HepG2 (cell line): ENCODE results near the gene MAP3K20. TPM values are rescaled to one million over a fixed set of nuclear protein-coding genes. Genes with fewer than 3 reads are reported as not detected.

ENCODE experiments used
- ATAC-seq: fragments of 200-7000 bp; cut with Tn5 transposase; 3 replicates; pipeline ENCODE4 v1.9.1; 2020; ENCODE audit warnings: mild to moderate bottlenecking, moderate library complexity
- BruUV-seq: library from RNA; stranded (reverse); fragments of 400-500 nt; replicated peaks from 2 replicates; lab custom pipeline; 2021; lab: Mats Ljungman, UMichigan
- CTCF ChIA-PET: fragments of 300-600 bp; formaldehyde crosslinking; extraction: SDS; loops from one replicate; lab custom pipeline; 2021; ENCODE audit warnings: low total read pairs, inconsistent platforms, low intra/inter-chr PET ratio; lab: Yijun Ruan, JAX
- POLR2A ChIA-PET: fragments of 350-600 bp; sonication (Branson Sonifier 250); formaldehyde crosslinking; loops from one replicate; lab custom pipeline; 2020; ENCODE audit warnings: antibody characterized with exemption, inconsistent platforms; lab: Yijun Ruan, JAX
- DNase-seq: peaks from one replicate; pipeline ENCODE4 v3.0.0-alpha.2; 2015; ENCODE audit warnings: low spot score
- FAIRE-seq: peaks from 3 replicates; lab custom pipeline; 2011; peaks lifted over from hg19 to GRCh38; lab: Jason Lieb, UNC
- H2AFZ ChIP-seq: one replicate; pipeline ENCODE4 v1.6.1; 2011; ENCODE audit warnings: low read length, inconsistent platforms
- H3K27ac ChIP-seq: fragments of 300-600 bp; 3 replicates; pipeline ENCODE4 v1.8.0; 2011; ENCODE audit warnings: mixed run types, mild to moderate bottlenecking, mixed read lengths, low read length, inconsistent platforms; ENCODE audit not compliant: insufficient read depth; ENCODE audit errors: extremely low read length
- H3K27me3 ChIP-seq, 2 experiments: fragments of 200-600 bp in 1 of 2; 2 replicates in 1 of 2; 3 replicates in 1 of 2; pipeline versions ENCODE4 v1.6.0 to v1.8.0; 2011; ENCODE audit warnings: low read length in 2 of 2, mild to moderate bottlenecking in 2 of 2, moderate library complexity in 2 of 2, inconsistent platforms in 1 of 2; ENCODE audit not compliant: insufficient read depth in 2 of 2, control insufficient read depth in 1 of 2
- H3K36me3 ChIP-seq, 2 experiments: fragments of 200-600 bp in 1 of 2; replicated peaks in 1 of 2; 2 replicates in 1 of 2; 3 replicates in 1 of 2; pipeline versions ENCODE4 v1.5.1 to v1.8.0; 2011; ENCODE audit warnings: low read length in 2 of 2, inconsistent platforms in 1 of 2; ENCODE audit not compliant: insufficient read depth in 2 of 2, control insufficient read depth in 1 of 2
- H3K4me1 ChIP-seq: 2 replicates; pipeline ENCODE4 v1.5.1; 2012; ENCODE audit warnings: low read length, inconsistent platforms; ENCODE audit not compliant: insufficient read depth
- H3K4me2 ChIP-seq: 2 replicates; pipeline ENCODE4 v1.6.0; 2011; ENCODE audit warnings: low read depth, low read length, inconsistent platforms
- H3K4me3 ChIP-seq, 3 experiments: fragments of 200-600 bp in 1 of 3; sonication (generic), shearing (Covaris generic) in 1 of 3; replicated peaks in 1 of 3; 2 replicates each; pipeline ENCODE4 v1.5.1; 2011 to 2016; ENCODE audit warnings: low read length in 3 of 3, inconsistent platforms in 2 of 3, low read depth in 2 of 3, mild to moderate bottlenecking in 2 of 3, control low read depth in 1 of 3, mixed read lengths in 1 of 3; ENCODE audit not compliant: insufficient read depth in 1 of 3
- H3K79me2 ChIP-seq: one replicate; pipeline ENCODE4 v1.6.1; 2011; ENCODE audit warnings: low read length, inconsistent platforms; ENCODE audit not compliant: insufficient read depth
- H3K9ac ChIP-seq: 2 replicates; pipeline ENCODE4 v1.6.0; 2011; ENCODE audit warnings: mild to moderate bottlenecking, low read depth, low read length, inconsistent platforms; ENCODE audit not compliant: insufficient read depth
- H3K9me3 ChIP-seq: 2 replicates; pipeline ENCODE4 v1.5.1; 2012; ENCODE audit warnings: mild to moderate bottlenecking, low read length
- H4K20me1 ChIP-seq: 2 replicates; pipeline ENCODE4 v1.6.0; 2011; ENCODE audit warnings: inconsistent platforms, mild to moderate bottlenecking, low read length, moderate library complexity; ENCODE audit not compliant: insufficient read depth
- ATF7 ChIP-seq, 2 experiments: fragments of 450-650 bp in 1 of 2; sonication (generic) in 1 of 2; formaldehyde crosslinking in 1 of 2; IDR thresholded peaks; 2 replicates each; pipeline versions ENCODE4 v1.4.0 to v1.6.1; 2016 to 2020; ENCODE audit warnings: antibody characterized with exemption in 1 of 2, mild to moderate bottlenecking in 1 of 2, missing genetic modification reagents in 1 of 2
- CCAR2 ChIP-seq: fragments of 200-400 bp; formaldehyde crosslinking; optimal IDR thresholded peaks from 2 replicates; pipeline ENCODE3; 2018; ENCODE audit warnings: low read depth, mild to moderate bottlenecking, low read length, moderate library complexity
- GATAD1 ChIP-seq: IDR thresholded peaks from 2 replicates; pipeline ENCODE4 v1.6.1; 2016; ENCODE audit warnings: missing genetic modification reagents, missing compliant biosample characterization
- GRHL1 ChIP-seq: sonication (generic); formaldehyde crosslinking; conservative IDR thresholded peaks from 2 replicates; pipeline ENCODE4 v1.8.0; 2022; ENCODE audit warnings: missing genetic modification reagents
- HMGA1 ChIP-seq: sonication (generic); formaldehyde crosslinking; conservative IDR thresholded peaks from 2 replicates; pipeline ENCODE4 v1.4.0; 2020; ENCODE audit warnings: missing genetic modification reagents
- MAFF ChIP-seq: IDR thresholded peaks from 2 replicates; pipeline ENCODE4 v1.6.1; 2011; ENCODE audit warnings: low read depth, low read length, improper control_type of control experiment
- MED13 ChIP-seq: sonication (generic); formaldehyde crosslinking; IDR thresholded peaks from 2 replicates; pipeline ENCODE4 v1.5.0; 2020; ENCODE audit warnings: missing genetic modification reagents
- PRDM15 ChIP-seq: sonication (generic); formaldehyde crosslinking; IDR thresholded peaks from 2 replicates; pipeline ENCODE4 v1.4.0; 2020; ENCODE audit warnings: missing genetic modification reagents
- PRPF4 ChIP-seq: fragments of 200-400 bp; formaldehyde crosslinking; IDR thresholded peaks from 2 replicates; pipeline ENCODE4 v1.6.1; 2016; ENCODE audit warnings: low read length, low read depth; ENCODE audit not compliant: poor library complexity, severe bottlenecking
- SIN3A ChIP-seq: IDR thresholded peaks from 2 replicates; pipeline ENCODE4 v1.6.1; 2011; ENCODE audit warnings: low read depth, mild to moderate bottlenecking, control low read depth, low read length, borderline replicate concordance
- ZBTB33 ChIP-seq: sonication (generic); formaldehyde crosslinking; IDR thresholded peaks from 2 replicates; pipeline ENCODE4 v1.4.0; 2020; ENCODE audit warnings: missing genetic modification reagents
- ZFAT ChIP-seq: sonication (generic); formaldehyde crosslinking; conservative IDR thresholded peaks from 2 replicates; pipeline ENCODE4 v1.8.1; 2023; ENCODE audit warnings: missing genetic modification reagents, inconsistent platforms
- ZNF780A ChIP-seq: sonication (generic); formaldehyde crosslinking; IDR thresholded peaks from 2 replicates; pipeline ENCODE4 v1.8.0; 2022; ENCODE audit warnings: mild to moderate bottlenecking, missing genetic modification reagents, moderate library complexity
- WGBS: methylation state at CpG from one replicate; pipeline ENCODE4 v1.1.6; 2017; ENCODE audit warnings: low lambda C conversion rate; 5-methylcytosine and 5-hydroxymethylcytosine counted together
- in situ Hi-C: cut with HindIII; loops from 2 replicates; pipeline ENCODE4 v1.10.0; 2017; ENCODE audit warnings: low pct_unique_long_range_greater_than_20kb; ENCODE audit not compliant: extremely low pct_ligation_motif_present
- intact Hi-C: fragments of 100-400 bp; cut with micrococcal nuclease; formaldehyde crosslinking; loops from one replicate; pipeline ENCODE4 v1.10.0; 2022; ENCODE audit not compliant: unreplicated experiment
- polyA plus RNA-seq, 8 experiments: library from polyadenylated mRNA; depleted of rRNA in 3 of 8; stranded (reverse) in 7 of 8; unstranded in 1 of 8; fragments of >200 nt; fragmentation: Illumina TruSeq in 4 of 8; extraction: Trizol in 4 of 8; gene quantifications; 2 replicates each; pipeline versions ENCODE4 v1.2.1 to v1.2.3, GENCODE V29; 2011 to 2016; ENCODE audit warnings: low read depth in 4 of 8, missing spikeins in 1 of 8, mixed read lengths in 1 of 8; ENCODE audit not compliant: insufficient read depth in 1 of 8
- total RNA-seq, 5 experiments: library from RNA; depleted of rRNA; stranded (reverse); fragments of >200 nt; fragmentation: Illumina TruSeq; extraction: Trizol; gene quantifications; 2 replicates each; pipeline ENCODE4 v1.2.3, GENCODE V29; 2016; ENCODE audit warnings: low read depth in 1 of 5

Gene MAP3K20
- total and polyA plus RNA-seq, 2 of the 13 experiments (the other 11 are each of a cell fraction or from before 2014, with no cell fraction given): 5.2 to 13.5 TPM

- DNase-seq: no peak
- Histone ChIP-seq H3K27ac (no peak overlapping the region), H3K79me2 (no peaks in the 10 kb centered on the region)
- FAIRE-seq: no peak
- WGBS: 93% methylated on average over 4 of the region's 4 CpGs
- TF ChIP-seq GRHL1 (CRISPR knock-in tag): no peak
- no peak for TF ChIP-seq PRPF4
- TF ChIP-seq ATF7 (IDR thresholded peaks at IDR 0.05): no peak
- no peak for TF ChIP-seq ATF7 (CRISPR knock-in tag; IDR thresholded peaks at IDR 0.05)
- TF ChIP-seq ZNF780A: no peak
- TF ChIP-seq MED13 (CRISPR knock-in tag): no peak
- no peak for TF ChIP-seq CCAR2
- no peak for TF ChIP-seq ZFAT (CRISPR knock-in tag)
- no peak for TF ChIP-seq HMGA1 (CRISPR knock-in tag)
- no peak for TF ChIP-seq SIN3A
- TF ChIP-seq GATAD1 (CRISPR knock-in tag): no peak
- TF ChIP-seq MAFF: no peak
- no peak for TF ChIP-seq ZBTB33 (CRISPR knock-in tag)
- no peak for TF ChIP-seq PRDM15 (CRISPR knock-in tag)
- TF ChIP-seq, all 625 proteins: peak for 0
- BruUV-seq: no TSS peak
- Histone ChIP-seq H3K9ac (no peak overlapping the region), H3K27me3 (no peaks in the 10 kb centered on the region), H3K36me3 (peaks cover 0 to 11% of the 10 kb centered on the region in 2 experiments; a peak in 4 of 5 replicates), H3K9me3 (no peaks in the 10 kb centered on the region), H3K4me3 (no peak overlapping the region), H3K4me1 (no peaks in the 10 kb centered on the region), H2AFZ (no peak overlapping the region), H3K4me2 (no peak overlapping the region), H4K20me1 (no peaks in the 10 kb centered on the region)
- no peak for ATAC-seq
- POLR2A ChIA-PET: no interaction called here
- in situ Hi-C loops (no loop called here), intact Hi-C loops (no loop called here)
- CTCF ChIA-PET: no interaction called here
Measured at GRCh38 chr2:173196638-173197037, 121.0 kb downstream of the MAP3K20 start.
